Keratinocyte (primary cell): ENCODE data around the gene GNG2. TPM values are rescaled to one million over a fixed set of nuclear protein-coding genes. Genes with fewer than 3 reads are reported as not detected.

Experiments
- DNase-seq: peaks from one replicate; pipeline ENCODE4 v3.0.0-alpha.2; 2011; ENCODE audit warnings: low read depth, missing footprints, low spot score
- FAIRE-seq: peaks from 2 replicates; lab custom pipeline; 2011; peaks lifted over from hg19 to GRCh38; lab: Jason Lieb, UNC
- H2AFZ ChIP-seq: 2 replicates; pipeline ENCODE4 v1.6.0; 2012; ENCODE audit warnings: low read length, control low read depth, inconsistent platforms; ENCODE audit not compliant: control insufficient read depth
- H3K27ac ChIP-seq: 2 replicates; pipeline ENCODE4 v1.5.1; 2011; ENCODE audit warnings: low read length; ENCODE audit not compliant: control insufficient read depth, insufficient read depth
- H3K27me3 ChIP-seq: 3 replicates; pipeline ENCODE4 v1.6.0; 2011; ENCODE audit warnings: low read length; ENCODE audit not compliant: control insufficient read depth, insufficient read depth; ENCODE audit errors: extremely low read depth
- H3K36me3 ChIP-seq, 2 experiments: 2 replicates in 1 of 2; 3 replicates in 1 of 2; pipeline ENCODE4 v1.5.1; 2011; ENCODE audit warnings: low read length in 2 of 2, mild to moderate bottlenecking in 1 of 2; ENCODE audit not compliant: control insufficient read depth in 2 of 2, insufficient read depth in 2 of 2; ENCODE audit errors: extremely low read depth in 1 of 2
- H3K4me1 ChIP-seq: 3 replicates; pipeline ENCODE4 v1.5.1; 2011; ENCODE audit warnings: low read length; ENCODE audit not compliant: control insufficient read depth, insufficient read depth; ENCODE audit errors: extremely low read depth
- H3K4me2 ChIP-seq: 3 replicates; pipeline ENCODE4 v1.6.0; 2011; ENCODE audit warnings: low read depth, low read length; ENCODE audit not compliant: control insufficient read depth, insufficient read depth; ENCODE audit errors: extremely low read depth
- H3K4me3 ChIP-seq, 3 experiments: fragments of 200-600 bp in 1 of 3; sonication (generic) in 1 of 3; 2 replicates in 2 of 3; 3 replicates in 1 of 3; pipeline ENCODE4 v1.5.1; 2011 to 2016; ENCODE audit warnings: low read length in 3 of 3, mild to moderate bottlenecking in 3 of 3, control low read depth in 2 of 3, inconsistent platforms in 1 of 3, low read depth in 1 of 3, mixed read lengths in 1 of 3, mixed run types in 1 of 3, moderate library complexity in 1 of 3; ENCODE audit not compliant: control insufficient read depth in 2 of 3, insufficient read depth in 2 of 3; ENCODE audit errors: extremely low read depth in 1 of 3
- H3K79me2 ChIP-seq: 2 replicates; pipeline ENCODE4 v1.6.0; 2012; ENCODE audit warnings: low read length; ENCODE audit not compliant: control insufficient read depth, insufficient read depth
- H3K9ac ChIP-seq: 3 replicates; pipeline ENCODE4 v1.6.0; 2011; ENCODE audit warnings: low read length; ENCODE audit not compliant: control insufficient read depth, insufficient read depth; ENCODE audit errors: extremely low read depth
- H3K9me1 ChIP-seq: 3 replicates; pipeline ENCODE4 v1.6.0; 2011; ENCODE audit warnings: low read length; ENCODE audit not compliant: control insufficient read depth, insufficient read depth; ENCODE audit errors: extremely low read depth
- H3K9me3 ChIP-seq: 2 replicates; pipeline ENCODE4 v1.5.1; 2012; ENCODE audit warnings: low read depth, low read length; ENCODE audit not compliant: control insufficient read depth
- H4K20me1 ChIP-seq: 3 replicates; pipeline ENCODE4 v1.6.0; 2011; ENCODE audit warnings: low read length; ENCODE audit not compliant: control insufficient read depth, insufficient read depth; ENCODE audit errors: extremely low read depth
- EZH2 ChIP-seq: IDR thresholded peaks from one replicate; pipeline ENCODE4 v1.6.1; 2012; ENCODE audit warnings: inconsistent platforms, mild to moderate bottlenecking, low read length, moderate library complexity
- dilution Hi-C: fragments of 300-500 bp; cut with MboI; formaldehyde crosslinking; loops from one replicate; pipeline ENCODE4 v1.7.0; 2020; ENCODE audit warnings: low sequenced_read_pairs; ENCODE audit not compliant: extremely low pct_ligation_motif_present
- polyA plus RNA-seq, 5 experiments: library from polyadenylated mRNA; depleted of rRNA in 3 of 5; stranded (reverse) in 3 of 5; stranded (forward) in 1 of 5; unstranded in 1 of 5; fragments of >200 nt; gene quantifications; 1 replicate in 1 of 5; 2 replicates in 3 of 5; 3 replicates in 1 of 5; pipeline versions ENCODE4 v1.2.1 to v1.2.3, GENCODE V29; 2011 to 2012; ENCODE audit warnings: missing spikeins in 2 of 5, low read depth in 1 of 5, low replicate concordance in 1 of 5
- TF ChIP-seq, protein P1 (sequence below), 3 experiments: IDR thresholded peaks in 1 of 3; conservative IDR thresholded peaks in 1 of 3; optimal IDR thresholded peaks in 1 of 3; 2 replicates in 2 of 3; 3 replicates in 1 of 3; pipeline versions ENCODE3 to v1.5.1; 2011; ENCODE audit warnings: low read length in 3 of 3, mild to moderate bottlenecking in 3 of 3, moderate library complexity in 2 of 3, control low read depth in 1 of 3, inconsistent platforms in 1 of 3; ENCODE audit not compliant: insufficient read depth in 2 of 3; ENCODE audit errors: extremely low read depth in 1 of 3

The GNG2 gene
- polyA plus RNA-seq, 1 donor (not counting 4 experiments of a cell fraction or from before 2014, with no cell fraction given), result 0.28 TPM

DNA sequence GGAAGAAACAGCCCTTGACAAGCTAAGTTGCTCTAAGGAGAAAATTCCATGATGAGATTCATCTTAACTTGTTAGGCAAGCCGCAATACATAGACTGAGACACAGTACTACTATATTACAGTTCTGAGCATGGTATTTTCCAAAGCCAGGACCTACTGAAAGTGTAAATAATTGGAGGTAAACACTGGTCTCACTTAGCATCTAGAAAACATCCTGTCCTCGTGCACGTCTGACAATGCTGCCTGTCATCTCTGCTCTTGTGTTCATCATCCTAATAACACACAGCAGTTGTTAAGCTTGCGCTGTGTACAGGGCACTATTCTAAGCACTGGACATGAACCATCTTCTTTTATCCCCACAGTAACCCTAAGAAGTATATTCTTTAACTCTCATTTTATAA lies 64.2 kb downstream of the GNG2 start:
- peaks cover 14% of the 10 kb centered on the region for H3K4me1 ChIP-seq
- no peaks in the 10 kb centered on the region for H3K36me3 ChIP-seq
- H3K79me2 ChIP-seq, result no peaks in the 10 kb centered on the region
- dilution Hi-C loops, result no loop called here
- FAIRE-seq (no peak), DNase-seq (no peak)
- H3K4me3 ChIP-seq, result no peak overlapping the region
- H3K4me2 ChIP-seq, result no peak overlapping the region
- H2AFZ ChIP-seq, result no peak overlapping the region
- no peak overlapping the region for H3K9ac ChIP-seq
- H3K9me1 ChIP-seq, result no peaks in the 10 kb centered on the region
- no peak for TF ChIP-seq EZH2
- TF ChIP-seq, protein P1, sequence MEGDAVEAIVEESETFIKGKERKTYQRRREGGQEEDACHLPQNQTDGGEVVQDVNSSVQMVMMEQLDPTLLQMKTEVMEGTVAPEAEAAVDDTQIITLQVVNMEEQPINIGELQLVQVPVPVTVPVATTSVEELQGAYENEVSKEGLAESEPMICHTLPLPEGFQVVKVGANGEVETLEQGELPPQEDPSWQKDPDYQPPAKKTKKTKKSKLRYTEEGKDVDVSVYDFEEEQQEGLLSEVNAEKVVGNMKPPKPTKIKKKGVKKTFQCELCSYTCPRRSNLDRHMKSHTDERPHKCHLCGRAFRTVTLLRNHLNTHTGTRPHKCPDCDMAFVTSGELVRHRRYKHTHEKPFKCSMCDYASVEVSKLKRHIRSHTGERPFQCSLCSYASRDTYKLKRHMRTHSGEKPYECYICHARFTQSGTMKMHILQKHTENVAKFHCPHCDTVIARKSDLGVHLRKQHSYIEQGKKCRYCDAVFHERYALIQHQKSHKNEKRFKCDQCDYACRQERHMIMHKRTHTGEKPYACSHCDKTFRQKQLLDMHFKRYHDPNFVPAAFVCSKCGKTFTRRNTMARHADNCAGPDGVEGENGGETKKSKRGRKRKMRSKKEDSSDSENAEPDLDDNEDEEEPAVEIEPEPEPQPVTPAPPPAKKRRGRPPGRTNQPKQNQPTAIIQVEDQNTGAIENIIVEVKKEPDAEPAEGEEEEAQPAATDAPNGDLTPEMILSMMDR (optimal IDR thresholded peaks at IDR 0.05 in 1 of 3, IDR thresholded peaks at IDR 0.05 in 1 of 3, conservative IDR thresholded peaks at IDR 0.05 in 1 of 3; ENCODE audit: extremely low read depth in 1 of 3, insufficient read depth in 2 of 3, low read length in 3 of 3), result no peak
- no peaks in the 10 kb centered on the region for H3K9me3 ChIP-seq
- H3K27me3 ChIP-seq, result peaks cover 4% of the 10 kb centered on the region
- H3K27ac ChIP-seq, result no peak overlapping the region
- H4K20me1 ChIP-seq, result no peaks in the 10 kb centered on the region

DNA sequence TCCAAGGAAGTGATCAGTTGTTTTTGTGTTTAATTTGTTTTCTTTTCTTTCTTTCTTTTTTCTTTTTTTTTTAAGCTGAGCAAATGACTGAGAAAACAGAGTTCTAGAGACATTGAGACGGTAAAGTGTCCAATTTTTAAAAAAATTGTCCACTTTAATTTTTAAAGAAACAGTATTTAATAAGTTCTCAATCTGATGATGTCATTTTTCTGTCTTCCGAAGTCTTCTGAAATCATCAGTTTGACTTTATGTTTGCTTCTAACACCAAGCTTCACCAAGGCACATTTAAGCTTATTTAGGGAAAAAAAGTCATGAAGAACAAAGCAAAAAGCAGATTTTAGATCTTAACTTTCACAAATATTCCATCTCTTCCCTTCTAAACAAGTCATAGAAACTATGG lies 65.6 kb downstream of the GNG2 start:
- DNase-seq, result no peak
- dilution Hi-C loops, result no loop called here
- H3K79me2 ChIP-seq, result no peaks in the 10 kb centered on the region
- no peaks in the 10 kb centered on the region for H3K9me1 ChIP-seq
- no peak overlapping the region for H3K9ac ChIP-seq
- H3K4me3 ChIP-seq, result no peak overlapping the region
- no peaks in the 10 kb centered on the region for H3K9me3 ChIP-seq
- no peak for FAIRE-seq
- no peak for TF ChIP-seq EZH2
- TF ChIP-seq, protein P1 (optimal IDR thresholded peaks at IDR 0.05 in 1 of 3, IDR thresholded peaks at IDR 0.05 in 1 of 3, conservative IDR thresholded peaks at IDR 0.05 in 1 of 3; ENCODE audit: extremely low read depth in 1 of 3, insufficient read depth in 2 of 3, low read length in 3 of 3), result no peak
- H3K27me3 ChIP-seq, result peaks cover 4% of the 10 kb centered on the region
- H3K27ac ChIP-seq, result no peak overlapping the region
- no peak overlapping the region for H2AFZ ChIP-seq
- H4K20me1 ChIP-seq, result no peaks in the 10 kb centered on the region
- no peak overlapping the region for H3K4me2 ChIP-seq
- no peaks in the 10 kb centered on the region for H3K36me3 ChIP-seq
- peaks cover 14% of the 10 kb centered on the region for H3K4me1 ChIP-seq
